NCI-H446 treated with DMSO at 0.1 percent for 48 hours (cell line): Measurements from ENCODE around the gene POC1A.

Experiments
- DNase-seq: peaks from one replicate; lab custom pipeline; 2025; lab: John Stamatoyannopoulos, UW

POC1A gene

GRCh38 chr3:52154135-52155094 lies at the start of gene POC1A:
POC1A (minus strand) TSS chr3:52154423; CDS start chr3:52154372, 51 bp downstream.
- peak; percentile 83 for DNase-seq

GRCh38 chr3:52203701-52204100 lies 49.5 kb upstream of the POC1A start:
- DNase-seq = no peak

GRCh38 chr3:52202384-52203077 lies 48.3 kb upstream of the POC1A start:
- DNase-seq = no peak

- no peak for DNase-seq
Observed at GRCh38 chr3:52200981-52201679, 46.9 kb upstream of the POC1A start.

GRCh38 chr3:52198643-52199608 lies 44.7 kb upstream of the POC1A start:
- DNase-seq = no peak

- DNase-seq = peak; percentile 41
Observed at GRCh38 chr3:52197842-52198625, 43.8 kb upstream of the POC1A start, which contains the start of gene ALAS1. ALAS1 (plus strand) TSS chr3:52198160; CDS start chr3:52199242, 1,082 bp downstream.

GRCh38 chr3:52197499-52197841 lies 43.2 kb upstream of the POC1A start:
- no peak for DNase-seq

- DNase-seq = no peak
Observed at GRCh38 chr3:52196977-52197376, 42.8 kb upstream of the POC1A start.

GRCh38 chr3:52195823-52196331 lies 41.7 kb upstream of the POC1A start:
- DNase-seq = no peak

GRCh38 chr3:52195291-52195597 lies 41.0 kb upstream of the POC1A start:
- no peak for DNase-seq

- no peak for DNase-seq
Observed at GRCh38 chr3:52194485-52195290, 40.5 kb upstream of the POC1A start.

- peak; percentile 28 for DNase-seq
Observed at GRCh38 chr3:52193065-52193464, 38.8 kb upstream of the POC1A start.

- DNase-seq = no peak
Observed at GRCh38 chr3:52191663-52192062, 37.4 kb upstream of the POC1A start.

- no peak for DNase-seq
Observed at GRCh38 chr3:52190294-52191074, 36.3 kb upstream of the POC1A start.

GRCh38 chr3:52188556-52188955 lies 34.3 kb upstream of the POC1A start:
- no peak for DNase-seq

GRCh38 chr3:52186729-52187128 lies 32.5 kb upstream of the POC1A start:
- no peak for DNase-seq

- no peak for DNase-seq
Observed at GRCh38 chr3:52185837-52186236, 31.6 kb upstream of the POC1A start.

GRCh38 chr3:52185311-52185710 lies 31.1 kb upstream of the POC1A start:
- no peak for DNase-seq

GRCh38 chr3:52184690-52185089 lies 30.5 kb upstream of the POC1A start:
- no peak for DNase-seq
